ENCODE measurements around the gene GRID2.

DNA sequence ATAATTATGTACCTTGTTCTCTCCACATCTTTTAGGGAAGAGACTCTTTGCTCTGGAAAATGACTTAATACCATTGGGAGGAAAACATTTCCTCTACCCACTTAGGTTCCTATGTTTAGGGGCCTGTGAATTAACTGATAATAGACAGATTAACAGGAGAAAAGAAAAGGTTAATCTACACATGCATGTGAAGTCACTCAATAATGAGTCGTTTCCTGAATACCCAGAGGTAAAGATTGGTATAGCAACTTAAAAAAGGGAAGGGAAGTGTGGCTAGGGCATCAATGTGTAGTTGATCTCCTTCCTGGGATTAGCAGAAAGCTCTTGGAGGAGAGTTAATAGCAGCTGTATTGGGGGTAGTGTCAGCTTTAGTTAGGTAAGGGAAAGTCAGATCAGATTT is 1105.3 kb downstream of the GRID2 start:
- TF ChIP-seq, protein P1, sequence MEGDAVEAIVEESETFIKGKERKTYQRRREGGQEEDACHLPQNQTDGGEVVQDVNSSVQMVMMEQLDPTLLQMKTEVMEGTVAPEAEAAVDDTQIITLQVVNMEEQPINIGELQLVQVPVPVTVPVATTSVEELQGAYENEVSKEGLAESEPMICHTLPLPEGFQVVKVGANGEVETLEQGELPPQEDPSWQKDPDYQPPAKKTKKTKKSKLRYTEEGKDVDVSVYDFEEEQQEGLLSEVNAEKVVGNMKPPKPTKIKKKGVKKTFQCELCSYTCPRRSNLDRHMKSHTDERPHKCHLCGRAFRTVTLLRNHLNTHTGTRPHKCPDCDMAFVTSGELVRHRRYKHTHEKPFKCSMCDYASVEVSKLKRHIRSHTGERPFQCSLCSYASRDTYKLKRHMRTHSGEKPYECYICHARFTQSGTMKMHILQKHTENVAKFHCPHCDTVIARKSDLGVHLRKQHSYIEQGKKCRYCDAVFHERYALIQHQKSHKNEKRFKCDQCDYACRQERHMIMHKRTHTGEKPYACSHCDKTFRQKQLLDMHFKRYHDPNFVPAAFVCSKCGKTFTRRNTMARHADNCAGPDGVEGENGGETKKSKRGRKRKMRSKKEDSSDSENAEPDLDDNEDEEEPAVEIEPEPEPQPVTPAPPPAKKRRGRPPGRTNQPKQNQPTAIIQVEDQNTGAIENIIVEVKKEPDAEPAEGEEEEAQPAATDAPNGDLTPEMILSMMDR (conservative IDR thresholded peaks at IDR 0.05; ENCODE audit: low read depth, low read length) = no peak
- no peak for TF ChIP-seq POLR2A (IDR thresholded peaks at IDR 0.05; ENCODE audit: low read depth, low read length)
- TF ChIP-seq RFX5 (IDR thresholded peaks at IDR 0.05; ENCODE audit: low read depth, low read length) = no peak
- TF ChIP-seq RCOR1 (IDR thresholded peaks at IDR 0.05; ENCODE audit: insufficient replicate concordance, low read length) = no peak
- no peak for TF ChIP-seq NFE2L2 (IDR thresholded peaks at IDR 0.05; ENCODE audit: low read depth, low read length)
- no peak for TF ChIP-seq CEBPB (IDR thresholded peaks at IDR 0.05; ENCODE audit: low read depth, low read length)
